Lower leg skin (tissue), 4 donors: ENCODE results near the gene ARMS2. TPM values are rescaled to one million over a fixed set of nuclear protein-coding genes. Genes with fewer than 3 reads are reported as not detected.

Experiments used
- DNase-seq, 2 donors: peaks; one replicate each; pipeline ENCODE4 v3.0.0-alpha.2; 2019; ENCODE audit warnings: low spot score in 2 of 2
- H3K4me3 ChIP-seq: fragments of 200-600 bp; sonication (generic); 2 replicates; pipeline ENCODE4 v1.5.1; 2017; ENCODE audit warnings: mild to moderate bottlenecking, low read depth; ENCODE audit not compliant: poor library complexity, severe bottlenecking
- CTCF ChIP-seq, 3 donors: fragments of 450-650 bp; IDR thresholded peaks; one replicate each; pipeline ENCODE4 v1.5.1; 2016; ENCODE audit warnings: antibody characterized with exemption in 3 of 3, mild to moderate bottlenecking in 3 of 3, moderate library complexity in 2 of 3
- POLR2A ChIP-seq, 2 donors: fragments of 450-650 bp; IDR thresholded peaks; one replicate each; pipeline ENCODE4 v1.6.1; 2016 to 2017; ENCODE audit warnings: antibody characterized with exemption in 2 of 2, mild to moderate bottlenecking in 1 of 2, moderate library complexity in 1 of 2
- WGBS, 2 donors: methylation state at CpG; one replicate each; pipeline ENCODE4 v1.1.5; 2018; 5-methylcytosine and 5-hydroxymethylcytosine counted together
- intact Hi-C: fragments of 100-400 bp; cut with DNase I; formaldehyde crosslinking; loops from one replicate; pipeline ENCODE4 v1.15.0; 2023; ENCODE audit warnings: low total_unique reads
- total RNA-seq, 4 donors: library from RNA; depleted of rRNA; stranded (reverse); fragments of >200 nt; gene quantifications; one replicate each; pipeline ENCODE4 v1.1.0, GENCODE V29; 2016

The ARMS2 gene
- total RNA-seq, 4 donors from 2014 or later = not detected

GRCh38 chr10:122475100-122475499, 20.6 kb downstream of the ARMS2 start:
- TF ChIP-seq CTCF (IDR thresholded peaks at IDR 0.05) = no peak
- TF ChIP-seq POLR2A (IDR thresholded peaks at IDR 0.05) = no peak
- H3K4me3 ChIP-seq = no peak overlapping the region
- intact Hi-C loops = no loop called here
- WGBS, 2 donors = 25 to 42% methylated on average over 12 of the region's 12 CpGs
- DNase-seq = peak in 1 of 2 donors; percentile 90

GRCh38 chr10:122475591-122476332, 21.3 kb downstream of the ARMS2 start:
- no peak overlapping the region for H3K4me3 ChIP-seq
- WGBS, 2 donors = 49 to 58% methylated on average over 16 of the region's 16 CpGs
- TF ChIP-seq POLR2A (IDR thresholded peaks at IDR 0.05) (no peak), CTCF (IDR thresholded peaks at IDR 0.05) (no peak)
- intact Hi-C loops = no loop called here
- DNase-seq = peak in 1 of 2 donors; percentile 80

GRCh38 chr10:122476333-122476695, 21.9 kb downstream of the ARMS2 start:
- WGBS, 2 donors = 40 to 62% methylated on average over 6 of the region's 6 CpGs
- H3K4me3 ChIP-seq = no peak overlapping the region
- TF ChIP-seq CTCF (IDR thresholded peaks at IDR 0.05) = no peak
- TF ChIP-seq POLR2A (IDR thresholded peaks at IDR 0.05) = no peak
- peak in 1 of 2 donors; percentile 81 for DNase-seq
- intact Hi-C loops = no loop called here

- TF ChIP-seq POLR2A (IDR thresholded peaks at IDR 0.05) (no peak), CTCF (IDR thresholded peaks at IDR 0.05) (no peak)
Observed at GRCh38 chr10:122477436-122477835, 23.0 kb downstream of the ARMS2 start.

GRCh38 chr10:122478971-122479370, 24.5 kb downstream of the ARMS2 start:
- intact Hi-C loops = no loop called here
- TF ChIP-seq CTCF (IDR thresholded peaks at IDR 0.05) (no peak), POLR2A (IDR thresholded peaks at IDR 0.05) (no peak)
- no peak overlapping the region for H3K4me3 ChIP-seq
- peak in 1 of 2 donors; percentile 75 for DNase-seq
- WGBS, 2 donors = 43 to 67% methylated on average over 7 of the region's 7 CpGs

More at GRCh38 chr10:122477436-122477835, 23.0 kb downstream of the ARMS2 start:
- peak in 1 of 2 donors; percentile 23 for DNase-seq
- no peak overlapping the region for H3K4me3 ChIP-seq
- intact Hi-C loops = no loop called here
- 91 to 93% methylated on average over 5 of the region's 5 CpGs for WGBS, 2 donors
